Hepatocyte (in vitro differentiated cells): ENCODE results near the gene GULP1.

Experiments used
- EZH2 ChIP-seq: fragments of 200-600 bp; sonication (generic); IDR thresholded peaks from 2 replicates; pipeline ENCODE4 v1.6.1; 2016; ENCODE audit warnings: antibody characterized with exemption, mild to moderate bottlenecking, borderline replicate concordance
- EZH2phosphoT487 ChIP-seq: fragments of 200-600 bp; sonication (generic); IDR thresholded peaks from one replicate; pipeline ENCODE4 v1.6.1; 2018; ENCODE audit warnings: antibody characterized with exemption, mild to moderate bottlenecking, low read depth, moderate library complexity; ENCODE audit not compliant: unreplicated experiment, severe bottlenecking
- TF ChIP-seq, protein P1 (sequence below): fragments of 200-600 bp; sonication (generic); IDR thresholded peaks from 2 replicates; pipeline ENCODE4 v1.5.1; 2016; ENCODE audit warnings: antibody characterized with exemption, mild to moderate bottlenecking; ENCODE audit not compliant: poor library complexity

- TF ChIP-seq, protein P1, sequence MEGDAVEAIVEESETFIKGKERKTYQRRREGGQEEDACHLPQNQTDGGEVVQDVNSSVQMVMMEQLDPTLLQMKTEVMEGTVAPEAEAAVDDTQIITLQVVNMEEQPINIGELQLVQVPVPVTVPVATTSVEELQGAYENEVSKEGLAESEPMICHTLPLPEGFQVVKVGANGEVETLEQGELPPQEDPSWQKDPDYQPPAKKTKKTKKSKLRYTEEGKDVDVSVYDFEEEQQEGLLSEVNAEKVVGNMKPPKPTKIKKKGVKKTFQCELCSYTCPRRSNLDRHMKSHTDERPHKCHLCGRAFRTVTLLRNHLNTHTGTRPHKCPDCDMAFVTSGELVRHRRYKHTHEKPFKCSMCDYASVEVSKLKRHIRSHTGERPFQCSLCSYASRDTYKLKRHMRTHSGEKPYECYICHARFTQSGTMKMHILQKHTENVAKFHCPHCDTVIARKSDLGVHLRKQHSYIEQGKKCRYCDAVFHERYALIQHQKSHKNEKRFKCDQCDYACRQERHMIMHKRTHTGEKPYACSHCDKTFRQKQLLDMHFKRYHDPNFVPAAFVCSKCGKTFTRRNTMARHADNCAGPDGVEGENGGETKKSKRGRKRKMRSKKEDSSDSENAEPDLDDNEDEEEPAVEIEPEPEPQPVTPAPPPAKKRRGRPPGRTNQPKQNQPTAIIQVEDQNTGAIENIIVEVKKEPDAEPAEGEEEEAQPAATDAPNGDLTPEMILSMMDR: peak; percentile 85
- TF ChIP-seq EZH2 (no peak), EZH2phosphoT487 (no peak)
Measured at GRCh38 chr2:188512456-188512855, 220.8 kb downstream of the GULP1 start.
